MCF 10A (cell line): ENCODE data around the gene UQCR11. TPM values are rescaled to one million over a fixed set of nuclear protein-coding genes. Genes with fewer than 3 reads are reported as not detected.
A peak's percentile ranks its signal among the peaks of the same experiment; 100 is the strongest.

ENCODE experiments used
- Bru-seq: library from RNA; stranded (reverse); fragments of 400-500 nt; gene quantifications from one replicate; lab custom pipeline; 2021; lab: Mats Ljungman, UMichigan
- BruChase-seq, 2 experiments: library from RNA; stranded (reverse); fragments of 400-500 nt; gene quantifications; one replicate each; lab custom pipeline; 2021; lab: Mats Ljungman, UMichigan
- BruUV-seq: library from RNA; stranded (reverse); fragments of 400-500 nt; replicated peaks from 2 replicates; lab custom pipeline; 2021; lab: Mats Ljungman, UMichigan
- CTCF ChIA-PET: fragments of 300-600 bp; sonication (Branson Sonifier 250); formaldehyde crosslinking; extraction: SDS; loops from one replicate; lab custom pipeline; 2021; ENCODE audit warnings: antibody characterized with exemption, inconsistent platforms; lab: Yijun Ruan, JAX
- POLR2A ChIA-PET: fragments of 300-600, 350-650 bp; sonication (Branson Sonifier 250); formaldehyde crosslinking; extraction: SDS; loops from one replicate; lab custom pipeline; 2020; ENCODE audit warnings: antibody characterized with exemption, inconsistent platforms; lab: Yijun Ruan, JAX
- DNase-seq: peaks from one replicate; pipeline ENCODE4 v3.0.0-alpha.2; 2018; ENCODE audit not compliant: unreplicated experiment
- H3K27ac Mint-ChIP-seq: one replicate; pipeline ENCODE4 v1.8.0; 2022; ENCODE audit warnings: mild to moderate bottlenecking, low read depth, mixed read lengths; ENCODE audit not compliant: unreplicated experiment
- H3K27me3 Mint-ChIP-seq: one replicate; pipeline ENCODE4 v1.8.0; 2022; ENCODE audit warnings: mixed read lengths; ENCODE audit not compliant: insufficient read depth, unreplicated experiment
- H3K36me3 Mint-ChIP-seq: one replicate; pipeline ENCODE4 v1.8.0; 2022; ENCODE audit warnings: mild to moderate bottlenecking, moderate library complexity, mixed read lengths; ENCODE audit not compliant: insufficient read depth, unreplicated experiment
- H3K4me1 Mint-ChIP-seq: one replicate; pipeline ENCODE4 v1.8.0; 2022; ENCODE audit warnings: mixed read lengths; ENCODE audit not compliant: insufficient read depth, unreplicated experiment
- H3K4me3 Mint-ChIP-seq: one replicate; pipeline ENCODE4 v1.8.0; 2022; ENCODE audit warnings: mild to moderate bottlenecking, moderate library complexity, mixed read lengths; ENCODE audit not compliant: unreplicated experiment
- H3K9me3 Mint-ChIP-seq: one replicate; pipeline ENCODE4 v1.8.0; 2022; ENCODE audit warnings: mixed read lengths; ENCODE audit not compliant: unreplicated experiment
- CTCF ChIP-seq: fragments of 200-600 bp; IDR thresholded peaks from one replicate; pipeline ENCODE4 v1.8.0; 2022; ENCODE audit warnings: antibody characterized with exemption, mild to moderate bottlenecking; ENCODE audit not compliant: unreplicated experiment
- intact Hi-C: fragments of 100-400 bp; cut with micrococcal nuclease; formaldehyde crosslinking; loops from 2 replicates; pipeline ENCODE4 v1.14.1; 2022
- long read RNA-seq: library from polyadenylated mRNA; stranded (forward); transcript quantifications from one replicate; pipeline ENCODE4 v2.0.0, GENCODE V29; 2022
- total RNA-seq: library from RNA; stranded (reverse); gene quantifications from 2 replicates; pipeline ENCODE4 v1.2.3, GENCODE V29; 2022

The UQCR11 gene
- total RNA-seq (211 and 256 TPM in 2 replicates), Bru-seq, nascent RNA (percentile 83 among the genes with signal in this experiment), BruChase-seq, experiment 1, labeled RNA remaining after a 6-hour chase (percentile 90 among the genes with signal in this experiment), BruChase-seq, experiment 2, labeled RNA remaining after a 2-hour chase (percentile 85 among the genes with signal in this experiment)
- long read RNA-seq, transcript UQCR11-203 (3 exons, 1,324 nt): major isoform, 651 of 676 reads
- long read RNA-seq, transcript UQCR11-204 (4 exons, 533 nt): minor isoform, 7 of 676 reads
- long read RNA-seq, partial matches to known transcripts: 5 of 676 reads
- long read RNA-seq, other reads (novel, unspliced or antisense): 8 of 676 reads

- peak; percentile 50 for TF ChIP-seq CTCF
- BruUV-seq: TSS peak; percentile 76
- ChIA-PET POLR2A (interaction anchor here (0.5 to 8.0 kb wide), 15 partner anchors 8 to 942 kb away, joined by 3 to 105 read pairs (median 4); partner anchors contain the start of genes CIRBP, MBD3, RNF126 and TCF3), CTCF (interaction anchor here (0.6 to 1.9 kb wide), 6 partner anchors 17 to 161 kb away, joined by 3 to 5 read pairs (median 4); no protein-coding TSS in a partner anchor)
- Mint-ChIP-seq H3K4me3 (peak within 1 kb of the TSS; percentile 79), H3K4me1 (peaks cover 4% of the 10 kb centered on the region), H3K36me3 (peaks cover 26% of the 10 kb centered on the region), H3K9me3 (no peaks in the 10 kb centered on the region), H3K27ac (peak within 1 kb of the TSS; percentile 57), H3K27me3 (no peaks in the 10 kb centered on the region)
- intact Hi-C loops: loop anchor here (5.0 kb wide), 2 partner anchors 47 to 192 kb away; partner anchors contain the start of gene TCF3
- DNase-seq: peak; percentile 96
Observed at GRCh38 chr19:1605236-1606137, at the start of gene UQCR11. UQCR11 (minus strand) TSS chr19:1605462; CDS start chr19:1605409, 53 bp downstream.

DNA sequence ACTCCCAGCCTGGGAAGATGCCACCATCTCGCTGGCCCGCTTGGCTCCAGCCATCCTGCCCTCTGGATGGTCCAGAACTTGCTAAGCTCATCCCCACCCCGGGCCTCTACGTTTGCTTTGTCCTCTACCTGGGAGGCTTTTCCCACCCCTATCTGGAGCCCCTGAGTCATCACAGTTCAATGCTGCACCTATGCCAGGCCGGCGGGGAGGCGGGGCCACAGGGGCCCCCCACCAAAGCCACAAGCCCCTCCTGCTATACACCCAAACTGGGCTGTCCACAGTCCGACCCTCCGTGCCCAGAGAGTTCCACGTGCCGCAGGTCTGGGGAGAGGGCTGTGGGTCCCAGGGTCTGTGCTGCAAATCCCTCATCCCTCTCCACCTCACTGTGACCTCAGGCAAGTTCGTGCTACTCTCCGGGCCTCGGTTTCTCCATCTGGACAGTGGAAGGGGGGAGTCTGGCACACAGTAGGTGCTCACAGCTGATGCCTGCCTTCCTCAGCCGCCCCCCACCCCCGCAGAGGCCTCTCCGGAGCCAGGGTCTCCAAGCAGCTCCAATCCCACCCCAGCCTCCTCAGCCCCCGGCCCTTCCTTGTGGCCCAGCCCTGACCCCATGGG is 49.0 kb upstream of the UQCR11 start:
- ChIA-PET POLR2A (no interaction called here), CTCF (interaction anchor here (0.6 to 0.7 kb wide), 2 partner anchors 108 to 122 kb away, joined by 3 to 4 read pairs; no protein-coding TSS in a partner anchor)
- no peaks in the 10 kb centered on the region for H3K9me3 Mint-ChIP-seq
- no peak overlapping the region for H3K4me3 Mint-ChIP-seq
- H3K27me3 Mint-ChIP-seq: no peaks in the 10 kb centered on the region
- peaks cover 17% of the 10 kb centered on the region for H3K36me3 Mint-ChIP-seq
- TF ChIP-seq CTCF: no peak
- intact Hi-C loops: loop anchor here (5.0 kb wide), 1 partner anchor 47 kb away; the partner anchor contains the start of gene UQCR11
- no peaks in the 10 kb centered on the region for H3K4me1 Mint-ChIP-seq
- H3K27ac Mint-ChIP-seq: no peak overlapping the region
- no peak for DNase-seq
- BruUV-seq: no TSS peak

- BruUV-seq: TSS peak; percentile 90
- Mint-ChIP-seq H3K9me3 (no peaks in the 10 kb centered on the region), H3K4me3 (peak overlapping the region; percentile 73), H3K27me3 (no peaks in the 10 kb centered on the region), H3K36me3 (peaks cover 18% of the 10 kb centered on the region), H3K4me1 (no peaks in the 10 kb centered on the region), H3K27ac (peak overlapping the region; percentile 89)
- CTCF ChIA-PET: interaction anchor here (0.7 kb wide), 1 partner anchor 31 kb away, joined by 4 read pairs; no protein-coding TSS in a partner anchor
- no peak for DNase-seq
- no peak for TF ChIP-seq CTCF
- intact Hi-C loops: loop anchor here (5.0 kb wide), 1 partner anchor 46 kb away; the partner anchor contains the start of gene UQCR11
- POLR2A ChIA-PET: interaction anchor here (0.6 to 3.9 kb wide), 10 partner anchors 9 to 160 kb away, joined by 3 to 49 read pairs (median 4); partner anchors contain the start of genes MBD3 and UQCR11
Observed at GRCh38 chr19:1653300-1653628, 48.0 kb upstream of the UQCR11 start.
